HG03064 (cell line): ENCODE data around the gene MED22.
A peak's percentile ranks its signal among the peaks of the same experiment; 100 is the strongest.

ENCODE experiments used
- ATAC-seq: cut with Tn5 transposase; IDR thresholded peaks from one replicate; pipeline ENCODE4 v1.9.1; 2021; ENCODE audit warnings: low read depth; ENCODE audit not compliant: unreplicated experiment

MED22 gene

GRCh38 chr9:133356391-133357091 is 8.6 kb upstream of the MED22 start, which contains the start of the genes SURF1 and SURF2:
Gene SURF1 (minus strand): TSS chr9:133356487. CDS start chr9:133356453, 34 bp downstream.
Gene SURF2 (plus strand): TSS chr9:133356550. CDS start chr9:133356593, 43 bp downstream.
- no peak for ATAC-seq

- no peak for ATAC-seq
Observed at GRCh38 chr9:133355881-133356357, 8.0 kb upstream of the MED22 start.

DNA sequence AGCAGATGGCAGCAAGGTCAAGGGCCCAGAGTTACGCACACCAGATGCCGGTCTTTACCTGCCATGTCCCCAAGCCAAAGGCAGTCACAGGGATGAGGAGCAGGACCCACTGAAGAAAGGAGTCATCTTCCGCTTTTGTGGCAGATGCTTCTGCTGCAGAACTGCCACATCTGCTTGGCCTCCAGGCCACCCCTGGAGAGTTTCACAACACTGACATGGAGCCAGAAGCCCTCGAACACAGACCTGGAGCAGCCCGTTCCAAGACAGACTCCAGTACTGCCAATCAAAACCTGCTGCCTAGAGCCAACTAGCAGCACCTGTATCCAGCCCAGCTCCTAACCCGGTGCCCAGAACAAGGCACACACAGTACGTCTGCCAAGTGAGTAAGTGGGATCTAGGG is 6.8 kb upstream of the MED22 start:
- ATAC-seq, result no peak

DNA sequence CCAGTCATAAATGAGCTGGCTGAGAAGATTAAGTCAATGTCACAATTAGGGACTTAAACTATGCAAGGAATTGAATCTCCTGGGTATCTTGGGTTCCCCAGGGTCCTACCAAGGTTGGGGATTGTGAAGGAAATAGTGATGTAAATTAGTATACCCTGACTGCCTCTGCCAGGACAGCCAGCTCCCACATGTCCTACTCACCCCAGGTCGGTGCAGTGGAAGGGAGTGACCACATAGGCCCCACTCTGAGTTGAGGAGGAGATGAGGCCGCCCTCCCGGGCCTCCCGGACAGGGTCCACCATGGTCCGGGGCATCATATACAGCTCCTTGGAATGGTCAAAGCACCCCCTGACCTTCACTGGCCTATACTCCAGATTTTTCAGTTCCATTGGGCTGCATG is 5.6 kb upstream of the MED22 start:
- no peak for ATAC-seq

DNA sequence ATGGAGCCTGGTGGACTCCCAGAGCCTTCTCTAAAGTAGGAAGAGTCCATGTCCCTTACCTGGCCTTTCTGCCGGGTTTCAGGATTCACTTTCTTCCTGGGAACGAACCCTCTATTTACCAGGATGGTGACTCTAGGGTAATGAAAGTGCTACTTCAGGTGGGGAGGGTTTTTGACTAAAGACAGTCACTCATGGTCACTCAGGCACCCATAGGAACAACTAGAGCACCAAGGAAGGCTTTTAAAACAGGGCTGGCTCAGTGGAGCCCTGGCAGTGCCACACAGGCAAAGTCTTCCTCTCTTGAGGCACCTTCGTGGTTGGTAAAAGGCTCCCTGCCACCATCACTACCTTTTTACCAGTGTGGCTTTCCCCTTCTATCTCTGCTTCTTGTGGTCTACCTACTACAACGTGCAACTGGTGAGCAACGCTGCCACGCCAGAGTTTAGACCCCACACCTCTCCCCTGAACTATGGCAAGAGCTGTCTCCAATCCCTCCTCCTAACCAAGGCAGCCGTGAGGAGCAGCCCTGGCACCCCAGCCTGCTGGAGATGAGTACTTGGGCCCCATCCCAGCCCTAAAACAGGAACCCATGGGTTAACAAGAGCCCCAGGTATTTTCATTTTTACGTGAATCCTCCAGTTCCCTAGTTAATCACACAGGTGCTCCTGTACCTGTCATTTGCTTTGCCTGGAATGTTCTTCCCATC is 4.9 kb upstream of the MED22 start:
- ATAC-seq, result no peak

DNA sequence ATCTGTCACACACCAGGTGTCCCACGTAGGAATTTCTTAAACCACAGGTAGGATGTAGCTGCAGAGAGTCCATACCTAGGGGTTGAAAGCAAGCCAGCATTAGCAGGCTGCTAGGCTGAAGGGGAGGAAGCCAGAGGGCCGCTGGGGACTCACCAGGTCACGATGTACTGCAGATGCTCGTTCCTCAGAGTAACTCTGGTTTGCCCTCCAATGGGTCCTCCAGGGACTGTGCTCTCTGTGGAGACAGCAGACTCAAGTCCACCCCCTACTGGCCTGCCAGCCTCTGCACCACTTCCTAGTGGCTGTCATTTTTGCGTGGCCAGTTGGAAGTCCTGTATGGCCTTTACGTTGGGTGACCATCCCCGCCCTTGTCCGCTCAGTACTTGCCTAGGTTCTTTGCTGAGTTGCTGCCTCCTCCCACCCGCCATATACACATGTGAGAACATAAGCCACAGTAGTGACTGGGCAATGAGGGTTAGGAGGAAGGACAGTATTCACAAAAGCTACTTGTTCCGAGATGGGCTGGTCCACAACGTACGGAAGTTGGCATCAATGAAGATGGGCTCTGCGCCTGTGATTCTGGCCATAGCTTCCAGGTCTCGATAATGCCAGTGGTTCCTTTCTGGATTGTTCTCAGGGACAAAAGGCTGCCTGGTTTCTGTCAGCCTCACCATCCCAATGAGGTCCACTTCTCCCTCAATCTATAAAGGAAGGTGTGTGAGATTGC is 4.1 kb upstream of the MED22 start:
- no peak for ATAC-seq

DNA sequence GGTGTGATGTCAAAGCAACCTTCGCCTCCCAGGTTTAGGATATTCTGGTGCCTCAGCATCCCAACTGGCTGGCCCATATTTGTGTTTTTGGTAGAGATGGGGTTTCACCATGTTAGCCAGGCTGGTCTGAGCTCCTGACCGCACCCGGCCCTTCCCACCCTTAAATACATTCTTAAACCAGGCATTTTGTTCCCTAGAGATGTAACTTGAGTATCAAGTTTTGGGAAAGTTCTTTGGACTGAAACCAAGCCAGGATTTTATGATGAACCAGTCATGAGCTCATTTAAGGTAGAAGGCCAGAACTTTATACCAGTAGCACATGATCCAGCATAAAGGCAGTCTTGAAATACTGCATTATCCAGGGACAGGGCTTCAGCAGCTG is 3.6 kb upstream of the MED22 start:
- ATAC-seq, result no peak

DNA sequence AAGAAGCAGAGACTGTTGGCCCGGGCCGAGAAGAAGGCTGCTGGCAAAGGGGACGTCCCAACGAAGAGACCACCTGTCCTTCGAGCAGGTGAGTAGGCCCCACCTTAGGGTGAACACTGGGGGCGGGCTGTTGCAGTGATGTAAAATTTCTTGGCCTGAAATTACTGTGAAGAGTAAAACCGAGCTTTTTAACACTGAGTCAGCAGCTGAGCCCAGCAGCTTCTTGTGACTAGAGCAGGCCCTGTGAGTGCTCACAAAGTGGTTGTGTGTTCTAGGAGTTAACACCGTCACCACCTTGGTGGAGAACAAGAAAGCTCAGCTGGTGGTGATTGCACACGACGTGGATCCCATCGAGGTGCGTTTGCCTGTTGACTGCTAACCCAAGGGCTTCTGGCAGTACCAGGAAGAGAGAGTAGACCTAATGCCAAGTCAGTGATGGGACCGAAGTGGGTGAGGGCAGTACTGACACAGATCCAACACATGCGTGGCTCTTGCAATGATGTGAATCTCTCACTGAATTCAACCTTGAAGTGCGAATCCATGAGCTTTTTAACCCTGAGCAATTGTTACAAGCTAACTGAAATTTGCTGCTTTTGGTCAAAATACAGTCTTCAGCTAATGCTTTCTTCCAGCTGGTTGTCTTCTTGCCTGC is 2.2 kb upstream of the MED22 start:
- ATAC-seq, result no peak

GRCh38 chr9:133348718-133349573 is 1.0 kb upstream of the MED22 start:
- ATAC-seq, result peak; percentile 2

DNA sequence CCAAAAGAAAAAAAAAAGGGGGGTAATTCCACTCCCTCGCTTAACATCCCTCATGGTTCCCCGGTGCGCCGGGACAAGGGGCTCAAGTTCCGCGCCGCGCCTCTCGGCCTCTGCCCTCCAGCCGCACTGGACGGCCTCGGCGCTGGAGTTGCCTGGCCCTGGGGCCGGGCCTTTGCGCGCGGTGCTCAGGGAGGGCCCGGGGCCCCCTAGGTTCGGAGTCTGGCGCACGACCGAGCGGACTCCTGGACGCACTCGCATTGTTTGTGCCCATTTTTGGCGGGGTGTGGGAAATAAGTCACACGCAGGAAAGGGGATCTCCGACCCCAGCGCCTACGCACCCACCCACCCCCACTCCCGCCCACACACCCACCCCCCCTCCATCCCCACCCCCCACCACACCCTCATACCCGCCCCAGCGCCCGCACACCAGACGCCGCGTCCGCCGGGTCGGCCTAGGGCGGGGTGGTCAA is 381 bp downstream of the MED22 start:
- peak; percentile 16 for ATAC-seq

DNA sequence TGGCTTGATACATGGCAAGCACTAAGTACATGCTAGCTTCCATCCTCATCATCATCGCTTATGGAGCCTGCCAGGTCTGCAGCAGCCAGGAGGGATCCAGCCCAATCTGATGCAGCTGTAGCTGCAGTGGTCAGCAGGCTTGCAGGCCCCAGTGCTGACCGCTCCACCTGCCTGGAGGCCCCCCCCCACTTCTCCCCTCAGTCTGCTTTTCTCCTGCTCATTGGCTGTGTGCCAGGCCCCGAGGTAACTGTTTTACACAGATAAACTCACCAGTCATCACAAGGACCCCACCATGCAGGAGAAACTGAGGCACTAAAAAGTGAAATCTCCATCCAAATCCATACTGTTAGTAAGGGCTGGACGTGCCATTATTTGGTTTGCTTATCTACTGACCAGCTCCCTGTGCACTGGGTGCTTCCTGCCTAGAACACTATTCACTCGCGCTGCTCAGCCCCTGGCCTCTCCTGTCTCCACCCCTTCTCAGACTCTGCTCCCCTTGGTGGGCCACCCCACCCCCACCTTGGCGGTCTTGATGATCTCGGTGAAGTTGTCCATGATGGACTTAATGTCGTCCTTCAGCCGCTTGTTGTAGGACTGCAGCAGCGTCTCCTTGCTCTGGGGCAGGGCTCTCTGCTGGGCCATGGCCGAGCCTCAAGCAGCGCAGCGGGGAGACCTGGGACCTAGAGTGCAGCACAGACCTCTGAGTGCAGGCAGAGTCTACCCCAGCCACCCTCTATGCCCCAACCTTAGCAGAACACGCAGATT is 1.7 kb downstream of the MED22 start:
- ATAC-seq, result no peak

- ATAC-seq, result no peak
Observed at GRCh38 chr9:133345596-133345995, 2.3 kb downstream of the MED22 start.

GRCh38 chr9:133344979-133345378 is 3.0 kb downstream of the MED22 start:
- ATAC-seq, result no peak

GRCh38 chr9:133344071-133344470 is 3.9 kb downstream of the MED22 start:
- no peak for ATAC-seq

DNA sequence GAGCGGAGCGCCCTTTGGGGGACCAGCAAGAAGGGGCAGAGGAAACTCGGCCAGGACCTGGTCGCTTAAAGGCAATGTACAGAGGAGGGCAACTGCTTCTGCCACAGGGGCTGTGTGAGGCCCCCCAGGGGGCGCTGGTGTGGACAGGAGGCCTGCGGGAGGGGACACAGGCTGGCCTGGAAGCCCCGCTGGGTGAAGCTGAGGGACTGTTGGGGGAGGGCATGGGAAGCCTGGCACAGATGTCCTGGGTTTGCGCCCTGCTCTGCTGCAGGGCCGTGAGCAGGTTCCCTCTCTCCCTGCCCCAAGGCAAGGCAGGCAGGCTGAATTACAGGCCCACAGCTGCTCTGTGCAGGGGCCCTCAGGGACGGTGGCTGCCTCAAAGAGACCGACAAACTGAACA is 5.4 kb downstream of the MED22 start:
- no peak for ATAC-seq

- no peak for ATAC-seq
Observed at GRCh38 chr9:133342069-133342406, 5.9 kb downstream of the MED22 start.

DNA sequence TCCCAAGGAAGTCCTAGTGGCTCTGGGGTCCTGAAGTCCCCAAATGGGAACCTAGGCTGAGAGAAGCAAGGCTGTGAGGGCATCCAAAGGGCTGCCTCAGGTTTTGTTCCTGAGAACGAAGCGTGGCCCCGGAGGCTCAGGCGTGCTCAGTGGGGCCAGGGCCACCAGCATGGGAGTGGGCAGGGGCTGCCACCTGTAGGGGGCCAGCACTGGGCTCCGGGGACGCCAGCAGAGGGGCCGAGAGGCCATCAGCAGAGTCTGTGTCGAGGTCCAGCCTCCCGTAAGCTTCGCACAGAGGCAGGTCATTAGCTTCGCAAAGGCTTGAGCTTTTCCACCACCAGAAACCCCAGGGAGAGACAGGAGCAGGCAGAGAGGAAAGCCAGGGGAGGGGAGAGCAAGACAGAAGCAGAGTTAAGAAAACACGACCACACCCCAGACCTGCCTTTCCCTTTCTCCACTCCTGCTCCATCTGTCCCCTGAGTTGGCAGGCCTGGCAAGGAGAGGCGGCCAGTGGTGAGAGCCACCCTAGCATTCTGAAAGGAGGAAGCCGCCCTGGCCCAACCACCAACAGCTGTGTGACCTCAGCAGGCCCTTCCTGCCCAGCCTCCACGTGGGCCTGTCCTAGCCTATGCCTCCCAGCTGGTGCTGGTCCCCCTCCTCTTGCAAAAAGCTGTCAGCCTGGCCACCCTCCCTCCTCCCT is 6.4 kb downstream of the MED22 start:
- no peak for ATAC-seq

GRCh38 chr9:133340916-133341315 is 7.0 kb downstream of the MED22 start:
- ATAC-seq, result no peak

DNA sequence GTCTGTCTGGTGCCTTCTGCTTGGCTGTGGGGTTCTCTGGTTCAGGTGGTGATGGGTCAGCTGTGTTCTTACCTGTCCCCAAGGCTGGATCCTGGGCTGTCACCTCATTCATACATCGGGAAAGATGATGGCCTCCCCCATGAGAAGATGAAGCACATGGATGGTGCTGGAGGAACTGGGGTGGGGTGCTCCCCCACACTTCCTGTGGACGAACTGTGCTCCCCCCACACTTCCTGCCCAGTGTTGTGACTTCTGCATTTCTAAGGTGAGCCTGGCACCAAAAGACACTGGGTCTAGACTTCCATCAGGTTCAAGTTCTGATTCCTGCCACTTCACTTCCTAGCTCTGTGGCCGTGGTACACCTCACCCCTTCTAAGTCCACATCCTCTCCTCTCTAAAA is 7.7 kb downstream of the MED22 start:
- ATAC-seq, result no peak
